HEK293T (cell line): ENCODE measurements around the gene AKR7A2.

Source experiments
- FOXM1 ChIP-seq: fragments of 450-650 bp; IDR thresholded peaks from 2 replicates; pipeline ENCODE4 v1.6.1; 2017; ENCODE audit warnings: mild to moderate bottlenecking, borderline replicate concordance
- L3MBTL2 ChIP-seq: fragments of 450-650 bp; conservative IDR thresholded peaks from 2 replicates; pipeline ENCODE4 v1.6.1; 2016; ENCODE audit warnings: mild to moderate bottlenecking
- SUZ12 ChIP-seq: fragments of 450-650 bp; IDR thresholded peaks from 2 replicates; pipeline ENCODE4 v1.6.1; 2016; ENCODE audit warnings: mild to moderate bottlenecking
- TARDBP ChIP-seq: fragments of 450-650 bp; IDR thresholded peaks from 2 replicates; pipeline ENCODE4 v1.6.1; 2016

- TF ChIP-seq L3MBTL2 (no peak), TARDBP (no peak), SUZ12 (no peak), FOXM1 (no peak)
These were observed 2.7 kb downstream of the AKR7A2 start for GRCh38 chr1:19309123-19309813.
